ENCODE data around the gene UBE3B.
"Not testable (repeated sequence)": the region's sequence is repeated elsewhere in the genome, so short reads cannot be mapped to it uniquely, and the experiment has no call there.

UBE3B gene

GRCh38 chr12:109451400-109451799 lies 26.0 kb upstream of the UBE3B start:
- no peak for DNase-seq

GRCh38 chr12:109452489-109452888 lies 24.9 kb upstream of the UBE3B start:
- DNase-seq: no peak

- no peak for DNase-seq
Measured at GRCh38 chr12:109455706-109456105, 21.7 kb upstream of the UBE3B start.

- DNase-seq: no peak
Measured at GRCh38 chr12:109458086-109458485, 19.3 kb upstream of the UBE3B start.

- no peak for DNase-seq
Measured at GRCh38 chr12:109458771-109459208, 18.6 kb upstream of the UBE3B start.

GRCh38 chr12:109459247-109459646 lies 18.2 kb upstream of the UBE3B start:
- no peak for DNase-seq

- DNase-seq: no peak
Measured at GRCh38 chr12:109460538-109460937, 16.9 kb upstream of the UBE3B start.

- no peak for DNase-seq
Measured at GRCh38 chr12:109461049-109461845, 16.2 kb upstream of the UBE3B start.

- DNase-seq: no peak
Measured at GRCh38 chr12:109461846-109462756, 15.3 kb upstream of the UBE3B start.

GRCh38 chr12:109462868-109463692 lies 14.4 kb upstream of the UBE3B start:
- no peak for DNase-seq

GRCh38 chr12:109463756-109464155 lies 13.7 kb upstream of the UBE3B start:
- no peak for DNase-seq

- DNase-seq: no peak
Measured at GRCh38 chr12:109464642-109465351, 12.6 kb upstream of the UBE3B start.

GRCh38 chr12:109466305-109466704 lies 11.1 kb upstream of the UBE3B start:
- no peak for DNase-seq

GRCh38 chr12:109466821-109467220 lies 10.6 kb upstream of the UBE3B start:
- no peak for DNase-seq

GRCh38 chr12:109467978-109468676 lies 9.3 kb upstream of the UBE3B start:
- DNase-seq: no peak

- no peak for DNase-seq
Measured at GRCh38 chr12:109469517-109469916, 7.9 kb upstream of the UBE3B start.

GRCh38 chr12:109473006-109473405 lies 4.4 kb upstream of the UBE3B start:
- no peak for DNase-seq

GRCh38 chr12:109473526-109474270 lies 3.7 kb upstream of the UBE3B start:
- DNase-seq: not testable (repeated sequence)

- no peak for DNase-seq
Measured at GRCh38 chr12:109475121-109475520, 2.3 kb upstream of the UBE3B start.

GRCh38 chr12:109475993-109476806 lies 1.2 kb upstream of the UBE3B start:
- DNase-seq: no peak

Data from effector CD4-positive, alpha-beta T cell (primary cell).